Measurements from ENCODE around the gene ITGA11.

Gene ITGA11

GRCh38 chr15:68353421-68354135 is 78.4 kb downstream of the ITGA11 start:
- no peak for DNase-seq (ENCODE audit: low spot score)

GRCh38 chr15:68352401-68353062 is 79.4 kb downstream of the ITGA11 start:
- peak; percentile 59 for DNase-seq (ENCODE audit: low spot score)

- DNase-seq (ENCODE audit: low spot score), result no peak
Observed at GRCh38 chr15:68349151-68349550, 82.8 kb downstream of the ITGA11 start.

GRCh38 chr15:68348606-68349005 is 83.4 kb downstream of the ITGA11 start:
- no peak for DNase-seq (ENCODE audit: low spot score)

GRCh38 chr15:68348081-68348480 is 83.9 kb downstream of the ITGA11 start:
- DNase-seq (ENCODE audit: low spot score), result no peak

- DNase-seq (ENCODE audit: low spot score), result no peak
Observed at GRCh38 chr15:68347392-68347791, 84.6 kb downstream of the ITGA11 start.

GRCh38 chr15:68346979-68347378 is 85.0 kb downstream of the ITGA11 start:
- DNase-seq (ENCODE audit: low spot score), result no peak

- no peak for DNase-seq (ENCODE audit: low spot score)
Observed at GRCh38 chr15:68345481-68345880, 86.5 kb downstream of the ITGA11 start.

GRCh38 chr15:68344600-68344999 is 87.4 kb downstream of the ITGA11 start:
- no peak for DNase-seq (ENCODE audit: low spot score)

- no peak for DNase-seq (ENCODE audit: low spot score)
Observed at GRCh38 chr15:68343579-68344225, 88.3 kb downstream of the ITGA11 start.

- DNase-seq (ENCODE audit: low spot score), result no peak
Observed at GRCh38 chr15:68341760-68342725, 89.9 kb downstream of the ITGA11 start.

GRCh38 chr15:68340726-68341671 is 91.0 kb downstream of the ITGA11 start:
- no peak for DNase-seq (ENCODE audit: low spot score)

GRCh38 chr15:68339481-68339880 is 92.5 kb downstream of the ITGA11 start:
- no peak for DNase-seq (ENCODE audit: low spot score)

GRCh38 chr15:68337826-68338225 is 94.1 kb downstream of the ITGA11 start:
- no peak for DNase-seq (ENCODE audit: low spot score)

GRCh38 chr15:68336516-68336915 is 95.4 kb downstream of the ITGA11 start:
- DNase-seq (ENCODE audit: low spot score), result no peak

- no peak for DNase-seq (ENCODE audit: low spot score)
Observed at GRCh38 chr15:68335655-68336054, 96.3 kb downstream of the ITGA11 start.

- peak; percentile 11 for DNase-seq (ENCODE audit: low spot score)
Observed at GRCh38 chr15:68335251-68335650, 96.7 kb downstream of the ITGA11 start.

- DNase-seq (ENCODE audit: low spot score), result no peak
Observed at GRCh38 chr15:68334661-68335124, 97.3 kb downstream of the ITGA11 start.

GRCh38 chr15:68333775-68334470 is 98.0 kb downstream of the ITGA11 start:
- no peak for DNase-seq (ENCODE audit: low spot score)

- DNase-seq (ENCODE audit: low spot score), result no peak
Observed at GRCh38 chr15:68332266-68332665, 99.7 kb downstream of the ITGA11 start.

All from LoVo (cell line).